DOHH2 (cell line): ENCODE data around the gene ZNF804B.

ENCODE experiments used
- H3F3A ChIP-seq: fragments of 200-600 bp; sonication (generic), shearing (Covaris generic); 2 replicates; pipeline ENCODE4 v1.6.0; 2016; ENCODE audit warnings: antibody characterized with exemption, mild to moderate bottlenecking; ENCODE audit not compliant: control insufficient read depth, insufficient read depth
- H3K27ac ChIP-seq: fragments of 200-600 bp; sonication (generic); 2 replicates; pipeline ENCODE4 v1.5.1; 2014; ENCODE audit warnings: low read depth, mild to moderate bottlenecking, low read length, moderate library complexity
- H3K27me3 ChIP-seq: fragments of 200-600 bp; sonication (generic); 2 replicates; pipeline ENCODE4 v1.6.1; 2014; ENCODE audit warnings: mild to moderate bottlenecking, low read length, mixed read lengths; ENCODE audit not compliant: control insufficient read depth
- H3K36me3 ChIP-seq: fragments of 200-600 bp; sonication (generic); 2 replicates; pipeline ENCODE4 v1.6.1; 2014; ENCODE audit warnings: mild to moderate bottlenecking, low read length, moderate library complexity, mixed read lengths; ENCODE audit not compliant: control insufficient read depth
- H3K4me1 ChIP-seq: fragments of 200-600 bp; sonication (generic); 2 replicates; pipeline ENCODE4 v1.6.1; 2014; ENCODE audit warnings: mild to moderate bottlenecking, low read length, mixed read lengths; ENCODE audit not compliant: control insufficient read depth
- H3K4me2 ChIP-seq: fragments of 200-600 bp; sonication (generic); 2 replicates; pipeline ENCODE4 v1.6.0; 2014; ENCODE audit warnings: mild to moderate bottlenecking, low read length, moderate library complexity
- H3K4me3 ChIP-seq: fragments of 200-600 bp; sonication (generic); 2 replicates; pipeline ENCODE4 v1.5.1; 2014; ENCODE audit warnings: mild to moderate bottlenecking, low read length, mixed read lengths
- H3K79me2 ChIP-seq: fragments of 200-600 bp; sonication (generic); 2 replicates; pipeline ENCODE4 v1.6.1; 2014; ENCODE audit warnings: mild to moderate bottlenecking, low read length, mixed read lengths; ENCODE audit not compliant: control insufficient read depth
- H3K9me2 ChIP-seq: fragments of 200-600 bp; sonication (generic); replicated peaks from 2 replicates; pipeline ENCODE4 v1.6.1; 2014; ENCODE audit warnings: mild to moderate bottlenecking, low read length, mixed read lengths; ENCODE audit not compliant: control insufficient read depth
- H3K9me3 ChIP-seq: fragments of 200-600 bp; sonication (generic); 2 replicates; pipeline ENCODE4 v1.6.1; 2014; ENCODE audit warnings: antibody characterized with exemption, low read length, mixed read lengths; ENCODE audit not compliant: control insufficient read depth, insufficient read depth
- H4K20me1 ChIP-seq: fragments of 200-600 bp; sonication (generic); 2 replicates; pipeline ENCODE4 v1.6.0; 2014; ENCODE audit warnings: low read depth, mild to moderate bottlenecking, antibody characterized with exemption, low read length, moderate library complexity; ENCODE audit not compliant: control insufficient read depth, insufficient read depth
- EZH2phosphoT487 ChIP-seq: fragments of 200-600 bp; sonication (generic); IDR thresholded peaks from 2 replicates; pipeline ENCODE4 v1.6.1; 2017; ENCODE audit warnings: borderline replicate concordance, mild to moderate bottlenecking, antibody characterized with exemption, low read length, moderate library complexity, mixed read lengths
- TF ChIP-seq, protein P1 (sequence below): fragments of 200-600 bp; sonication (generic); IDR thresholded peaks from one replicate; pipeline ENCODE4 v1.5.1; 2014; ENCODE audit warnings: antibody characterized with exemption, mild to moderate bottlenecking, low read depth, low read length; ENCODE audit not compliant: poor library complexity, severe bottlenecking

ZNF804B gene

DNA sequence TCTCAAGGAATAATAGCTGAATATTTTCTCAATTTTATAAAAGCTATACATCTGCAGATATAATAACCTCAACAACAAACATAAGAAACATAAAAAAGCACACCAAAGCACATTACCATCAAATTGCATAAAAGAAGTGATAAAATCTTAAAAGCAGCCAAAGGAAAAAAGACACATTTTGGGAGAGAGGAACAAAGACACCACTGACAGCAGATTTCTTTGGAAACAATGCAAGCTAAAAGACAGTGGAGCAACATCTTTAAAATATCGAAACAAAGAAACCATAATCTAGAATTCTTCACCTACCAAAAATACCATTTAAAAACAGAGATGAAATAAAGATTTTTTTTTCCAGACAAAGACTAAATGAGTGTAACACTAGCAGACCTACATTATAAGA is 91.7 kb downstream of the ZNF804B start:
- Histone ChIP-seq H3K4me2 (no peak overlapping the region), H3K9me2 (no peaks in the 10 kb centered on the region; the same call in 1 of the 2 replicates), H3K27ac (no peak overlapping the region), H3K9me3 (no peaks in the 10 kb centered on the region), H4K20me1 (no peaks in the 10 kb centered on the region), H3F3A (no peaks in the 10 kb centered on the region), H3K79me2 (no peaks in the 10 kb centered on the region), H3K27me3 (no peaks in the 10 kb centered on the region), H3K4me1 (no peaks in the 10 kb centered on the region), H3K36me3 (no peaks in the 10 kb centered on the region), H3K4me3 (no peak overlapping the region)
- TF ChIP-seq EZH2phosphoT487: no peak
- TF ChIP-seq, protein P1, sequence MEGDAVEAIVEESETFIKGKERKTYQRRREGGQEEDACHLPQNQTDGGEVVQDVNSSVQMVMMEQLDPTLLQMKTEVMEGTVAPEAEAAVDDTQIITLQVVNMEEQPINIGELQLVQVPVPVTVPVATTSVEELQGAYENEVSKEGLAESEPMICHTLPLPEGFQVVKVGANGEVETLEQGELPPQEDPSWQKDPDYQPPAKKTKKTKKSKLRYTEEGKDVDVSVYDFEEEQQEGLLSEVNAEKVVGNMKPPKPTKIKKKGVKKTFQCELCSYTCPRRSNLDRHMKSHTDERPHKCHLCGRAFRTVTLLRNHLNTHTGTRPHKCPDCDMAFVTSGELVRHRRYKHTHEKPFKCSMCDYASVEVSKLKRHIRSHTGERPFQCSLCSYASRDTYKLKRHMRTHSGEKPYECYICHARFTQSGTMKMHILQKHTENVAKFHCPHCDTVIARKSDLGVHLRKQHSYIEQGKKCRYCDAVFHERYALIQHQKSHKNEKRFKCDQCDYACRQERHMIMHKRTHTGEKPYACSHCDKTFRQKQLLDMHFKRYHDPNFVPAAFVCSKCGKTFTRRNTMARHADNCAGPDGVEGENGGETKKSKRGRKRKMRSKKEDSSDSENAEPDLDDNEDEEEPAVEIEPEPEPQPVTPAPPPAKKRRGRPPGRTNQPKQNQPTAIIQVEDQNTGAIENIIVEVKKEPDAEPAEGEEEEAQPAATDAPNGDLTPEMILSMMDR: no peak

DNA sequence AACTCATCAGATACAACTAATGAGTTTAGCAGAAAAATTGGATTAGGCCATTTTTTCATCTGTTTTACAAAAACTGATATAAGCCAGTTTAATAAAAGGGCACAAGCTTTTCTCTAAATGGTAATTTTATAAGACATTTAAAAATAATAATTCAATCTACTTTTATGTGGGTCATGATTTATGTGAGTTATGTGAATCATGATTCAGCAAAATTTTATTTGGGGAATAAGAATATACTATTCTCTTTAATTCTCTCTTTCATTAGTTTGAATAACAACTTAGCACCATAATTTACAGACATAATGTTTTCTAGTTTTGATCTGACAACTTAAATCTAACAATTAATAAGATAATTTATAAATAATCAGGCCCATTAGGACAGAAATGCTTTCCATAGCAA is 99.8 kb downstream of the ZNF804B start:
- Histone ChIP-seq H3K4me1 (no peaks in the 10 kb centered on the region), H3K79me2 (no peaks in the 10 kb centered on the region), H3K4me2 (no peak overlapping the region), H4K20me1 (no peaks in the 10 kb centered on the region), H3K36me3 (no peaks in the 10 kb centered on the region), H3K27ac (no peak overlapping the region), H3K9me3 (no peaks in the 10 kb centered on the region), H3K27me3 (no peaks in the 10 kb centered on the region), H3F3A (no peaks in the 10 kb centered on the region), H3K4me3 (no peak overlapping the region), H3K9me2 (no peaks in the 10 kb centered on the region)
- TF ChIP-seq, protein P1: no peak
- no peak for TF ChIP-seq EZH2phosphoT487

DNA sequence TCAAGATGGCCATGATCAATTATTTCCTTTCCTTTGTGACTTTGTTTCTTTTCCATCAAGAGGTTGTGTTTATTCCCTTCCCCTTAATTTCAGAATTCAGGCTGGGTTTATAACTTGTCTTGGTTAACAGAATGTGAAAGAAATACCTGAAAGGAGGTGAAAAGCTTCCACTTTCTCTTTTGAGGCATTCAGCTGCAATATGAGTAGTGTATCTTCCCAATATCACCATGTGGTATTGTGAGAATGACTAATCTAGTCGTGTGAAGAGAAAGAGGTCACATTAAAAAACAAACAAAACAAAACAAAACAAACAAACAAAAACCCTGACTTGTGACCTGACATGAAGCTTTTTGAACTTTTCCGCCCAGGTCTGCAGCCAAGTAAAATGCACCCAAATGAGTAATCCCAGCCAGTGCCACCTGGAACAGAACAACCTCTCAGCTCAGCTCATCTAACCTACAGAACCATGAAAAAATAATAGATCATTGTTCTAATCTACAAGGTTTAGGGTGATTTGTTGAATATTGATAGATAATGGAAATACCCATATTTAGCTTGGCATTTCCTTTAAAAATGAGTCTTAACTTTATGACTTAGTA is 106.9 kb downstream of the ZNF804B start:
- H3K4me2 ChIP-seq: no peak overlapping the region
- H3K27me3 ChIP-seq: no peaks in the 10 kb centered on the region
- H3K9me2 ChIP-seq: no peaks in the 10 kb centered on the region; the same call in 1 of the 2 replicates
- no peaks in the 10 kb centered on the region for H3K4me1 ChIP-seq
- no peak overlapping the region for H3K27ac ChIP-seq
- H3F3A ChIP-seq: no peaks in the 10 kb centered on the region
- TF ChIP-seq, protein P1: no peak
- TF ChIP-seq EZH2phosphoT487: no peak
- H3K9me3 ChIP-seq: no peaks in the 10 kb centered on the region
- no peak overlapping the region for H3K4me3 ChIP-seq
- no peaks in the 10 kb centered on the region for H4K20me1 ChIP-seq
- no peaks in the 10 kb centered on the region for H3K36me3 ChIP-seq
- H3K79me2 ChIP-seq: no peaks in the 10 kb centered on the region
